ENCODE measurements around the gene MYO5B. TPM values are rescaled to one million over a fixed set of nuclear protein-coding genes. Genes with fewer than 3 reads are reported as not detected.

MYO5B gene
- total RNA-seq, 1 donor from 2014 or later = 0.52 TPM

- H3K36me3 ChIP-seq (ENCODE audit: control insufficient read depth in 3 of 3, insufficient read depth in 3 of 3, low read length in 3 of 3) = no peaks in the 10 kb centered on the region
- H3K9me3 ChIP-seq (ENCODE audit: control insufficient read depth in 3 of 3, low read length in 3 of 3) = no peaks in the 10 kb centered on the region
- no peak overlapping the region for H3K4me3 ChIP-seq (ENCODE audit: low read length in 3 of 3)
- no peaks in the 10 kb centered on the region for H3K27me3 ChIP-seq (ENCODE audit: control insufficient read depth in 3 of 3, insufficient read depth in 3 of 3, low read length in 3 of 3)
- H3K9ac ChIP-seq (ENCODE audit: low read depth in 1 of 3, low read length in 3 of 3) = no peak overlapping the region
- no peak overlapping the region for H3K27ac ChIP-seq (ENCODE audit: low read depth, low read length)
- H3K4me1 ChIP-seq (ENCODE audit: control insufficient read depth in 3 of 3, insufficient read depth in 3 of 3, low read length in 3 of 3) = peaks cover 0 to 8% (median 2%) of the 10 kb centered on the region in 3 donors
Measured at GRCh38 chr18:50080932-50081560, 113.9 kb downstream of the MYO5B start.

GRCh38 chr18:50080316-50080715 is 114.6 kb downstream of the MYO5B start:
- Histone ChIP-seq H3K4me1 (ENCODE audit: control insufficient read depth in 3 of 3, insufficient read depth in 3 of 3, low read length in 3 of 3) (peaks cover 0 to 8% (median 2%) of the 10 kb centered on the region in 3 donors), H3K9me3 (ENCODE audit: control insufficient read depth in 3 of 3, low read length in 3 of 3) (no peaks in the 10 kb centered on the region), H3K36me3 (ENCODE audit: control insufficient read depth in 3 of 3, insufficient read depth in 3 of 3, low read length in 3 of 3) (no peaks in the 10 kb centered on the region), H3K9ac (ENCODE audit: low read depth in 1 of 3, low read length in 3 of 3) (no peak overlapping the region), H3K27ac (ENCODE audit: low read depth, low read length) (no peak overlapping the region), H3K4me3 (ENCODE audit: low read length in 3 of 3) (no peak overlapping the region), H3K27me3 (ENCODE audit: control insufficient read depth in 3 of 3, insufficient read depth in 3 of 3, low read length in 3 of 3) (no peaks in the 10 kb centered on the region)

DNA sequence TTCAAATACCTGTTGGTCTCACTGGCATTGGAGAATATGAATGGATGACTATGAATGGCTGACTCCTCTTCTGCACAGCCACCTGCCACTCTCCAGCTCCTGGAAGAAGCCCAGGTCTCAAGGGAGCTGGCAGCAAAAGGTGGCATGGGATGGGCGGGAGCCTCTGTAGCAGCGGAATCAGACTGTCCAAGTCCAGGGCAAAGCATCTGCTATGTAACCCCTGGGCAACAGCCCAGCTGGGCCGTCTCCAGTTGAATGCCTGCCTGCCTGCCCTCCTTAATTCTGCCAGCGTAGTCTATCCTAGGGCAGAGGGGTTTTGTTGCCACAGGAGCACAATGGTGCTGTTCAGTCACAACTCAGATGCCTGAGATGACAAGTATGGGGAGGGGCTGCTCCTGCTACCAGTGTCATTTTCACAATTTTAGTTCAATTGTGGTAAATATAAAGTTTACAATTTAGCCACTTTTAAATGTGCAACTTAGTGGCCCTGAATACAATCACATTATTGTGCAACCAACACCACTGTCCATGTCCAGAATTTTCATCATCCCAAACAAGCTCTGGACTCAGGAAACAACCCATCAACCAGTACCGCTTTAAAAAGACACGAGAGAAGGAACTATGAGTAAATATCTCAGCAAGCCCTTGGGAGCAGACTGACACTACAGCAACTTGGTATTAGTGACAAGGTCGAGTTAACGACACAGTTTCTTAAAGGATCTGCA is 115.2 kb downstream of the MYO5B start:
- Histone ChIP-seq H3K9ac (ENCODE audit: low read depth in 1 of 3, low read length in 3 of 3) (no peak overlapping the region), H3K9me3 (ENCODE audit: control insufficient read depth in 3 of 3, low read length in 3 of 3) (no peaks in the 10 kb centered on the region), H3K36me3 (ENCODE audit: control insufficient read depth in 3 of 3, insufficient read depth in 3 of 3, low read length in 3 of 3) (no peaks in the 10 kb centered on the region), H3K4me3 (ENCODE audit: low read length in 3 of 3) (no peak overlapping the region), H3K4me1 (ENCODE audit: control insufficient read depth in 3 of 3, insufficient read depth in 3 of 3, low read length in 3 of 3) (peaks cover 0 to 8% (median 2%) of the 10 kb centered on the region in 3 donors), H3K27me3 (ENCODE audit: control insufficient read depth in 3 of 3, insufficient read depth in 3 of 3, low read length in 3 of 3) (no peaks in the 10 kb centered on the region), H3K27ac (ENCODE audit: low read depth, low read length) (no peak overlapping the region)

DNA sequence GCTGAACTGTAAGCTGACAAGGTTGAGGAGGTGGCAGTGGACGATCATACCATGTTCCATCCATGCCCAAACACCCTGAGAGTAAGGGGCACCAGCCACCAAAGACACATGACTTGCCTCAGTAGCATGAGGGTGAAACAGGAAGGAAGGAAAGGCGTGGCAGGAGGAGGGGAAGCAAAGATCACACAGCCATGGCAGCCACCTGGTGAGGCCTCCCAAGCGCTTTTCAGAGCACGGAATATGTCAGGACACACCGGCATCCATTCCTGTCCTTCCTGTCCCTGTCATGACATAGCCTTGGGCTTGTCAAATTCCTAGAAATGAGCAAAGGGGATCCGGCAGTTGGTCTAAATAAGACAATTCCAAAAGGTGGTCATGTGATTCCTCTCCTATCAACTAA is 118.7 kb downstream of the MYO5B start:
- H3K27me3 ChIP-seq (ENCODE audit: control insufficient read depth in 3 of 3, insufficient read depth in 3 of 3, low read length in 3 of 3) = no peaks in the 10 kb centered on the region
- H3K4me3 ChIP-seq (ENCODE audit: low read length in 3 of 3) = no peak overlapping the region
- peaks cover 0 to 8% (median 2%) of the 10 kb centered on the region in 3 donors for H3K4me1 ChIP-seq (ENCODE audit: control insufficient read depth in 3 of 3, insufficient read depth in 3 of 3, low read length in 3 of 3)
- H3K36me3 ChIP-seq (ENCODE audit: control insufficient read depth in 3 of 3, insufficient read depth in 3 of 3, low read length in 3 of 3) = no peaks in the 10 kb centered on the region
- H3K9me3 ChIP-seq (ENCODE audit: control insufficient read depth in 3 of 3, low read length in 3 of 3) = no peaks in the 10 kb centered on the region
- no peak overlapping the region for H3K27ac ChIP-seq (ENCODE audit: low read depth, low read length)
- H3K9ac ChIP-seq (ENCODE audit: low read depth in 1 of 3, low read length in 3 of 3) = no peak overlapping the region

DNA sequence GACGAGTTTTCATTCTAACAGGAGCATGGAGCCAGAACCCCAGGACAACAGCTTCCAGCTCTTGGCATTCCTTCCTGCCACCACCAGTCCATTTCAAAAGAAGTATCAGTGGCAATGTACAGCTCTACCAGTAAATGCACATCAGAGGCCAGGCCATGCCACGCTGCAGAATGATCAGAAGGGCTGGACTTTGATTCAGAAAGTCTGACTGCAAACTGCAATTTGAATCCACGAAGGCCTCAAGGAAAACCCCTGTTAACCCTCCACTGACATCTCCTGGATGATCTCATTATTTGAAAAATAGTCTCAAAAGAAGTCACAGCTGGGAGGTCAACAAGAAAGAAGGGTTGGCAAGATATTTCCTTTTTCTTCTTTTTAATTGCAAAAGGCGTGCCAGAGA is 119.2 kb downstream of the MYO5B start:
- no peaks in the 10 kb centered on the region for H3K9me3 ChIP-seq (ENCODE audit: control insufficient read depth in 3 of 3, low read length in 3 of 3)

GRCh38 chr18:50074404-50074803 is 120.5 kb downstream of the MYO5B start:
- Histone ChIP-seq H3K9ac (ENCODE audit: low read depth in 1 of 3, low read length in 3 of 3) (no peak overlapping the region), H3K36me3 (ENCODE audit: control insufficient read depth in 3 of 3, insufficient read depth in 3 of 3, low read length in 3 of 3) (no peaks in the 10 kb centered on the region), H3K4me1 (ENCODE audit: control insufficient read depth in 3 of 3, insufficient read depth in 3 of 3, low read length in 3 of 3) (peaks cover 0 to 2% (median 0%) of the 10 kb centered on the region in 3 donors), H3K27ac (ENCODE audit: low read depth, low read length) (no peak overlapping the region), H3K9me3 (ENCODE audit: control insufficient read depth in 3 of 3, low read length in 3 of 3) (no peaks in the 10 kb centered on the region), H3K4me3 (ENCODE audit: low read length in 3 of 3) (no peak overlapping the region), H3K27me3 (ENCODE audit: control insufficient read depth in 3 of 3, insufficient read depth in 3 of 3, low read length in 3 of 3) (no peaks in the 10 kb centered on the region)

More for the DNA sequence above, 119.2 kb downstream of the MYO5B start:
- H3K9ac ChIP-seq (ENCODE audit: low read depth in 1 of 3, low read length in 3 of 3) = no peak overlapping the region
- peaks cover 0 to 8% (median 2%) of the 10 kb centered on the region in 3 donors for H3K4me1 ChIP-seq (ENCODE audit: control insufficient read depth in 3 of 3, insufficient read depth in 3 of 3, low read length in 3 of 3)
- no peaks in the 10 kb centered on the region for H3K27me3 ChIP-seq (ENCODE audit: control insufficient read depth in 3 of 3, insufficient read depth in 3 of 3, low read length in 3 of 3)
- no peak overlapping the region for H3K4me3 ChIP-seq (ENCODE audit: low read length in 3 of 3)
- no peaks in the 10 kb centered on the region for H3K36me3 ChIP-seq (ENCODE audit: control insufficient read depth in 3 of 3, insufficient read depth in 3 of 3, low read length in 3 of 3)
- H3K27ac ChIP-seq (ENCODE audit: low read depth, low read length) = no peak overlapping the region

GRCh38 chr18:50073319-50073718 is 121.6 kb downstream of the MYO5B start:
- Histone ChIP-seq H3K27me3 (ENCODE audit: control insufficient read depth in 3 of 3, insufficient read depth in 3 of 3, low read length in 3 of 3) (no peaks in the 10 kb centered on the region), H3K9ac (ENCODE audit: low read depth in 1 of 3, low read length in 3 of 3) (no peak overlapping the region), H3K4me1 (ENCODE audit: control insufficient read depth in 3 of 3, insufficient read depth in 3 of 3, low read length in 3 of 3) (no peaks in the 10 kb centered on the region), H3K4me3 (ENCODE audit: low read length in 3 of 3) (no peak overlapping the region), H3K27ac (ENCODE audit: low read depth, low read length) (no peak overlapping the region), H3K9me3 (ENCODE audit: control insufficient read depth in 3 of 3, low read length in 3 of 3) (no peaks in the 10 kb centered on the region), H3K36me3 (ENCODE audit: control insufficient read depth in 3 of 3, insufficient read depth in 3 of 3, low read length in 3 of 3) (no peaks in the 10 kb centered on the region)

- Histone ChIP-seq H3K36me3 (ENCODE audit: control insufficient read depth in 3 of 3, insufficient read depth in 3 of 3, low read length in 3 of 3) (no peaks in the 10 kb centered on the region), H3K9me3 (ENCODE audit: control insufficient read depth in 3 of 3, low read length in 3 of 3) (no peaks in the 10 kb centered on the region), H3K4me1 (ENCODE audit: control insufficient read depth in 3 of 3, insufficient read depth in 3 of 3, low read length in 3 of 3) (no peaks in the 10 kb centered on the region), H3K9ac (ENCODE audit: low read depth in 1 of 3, low read length in 3 of 3) (no peak overlapping the region), H3K27ac (ENCODE audit: low read depth, low read length) (no peak overlapping the region), H3K4me3 (ENCODE audit: low read length in 3 of 3) (no peak overlapping the region), H3K27me3 (ENCODE audit: control insufficient read depth in 3 of 3, insufficient read depth in 3 of 3, low read length in 3 of 3) (no peaks in the 10 kb centered on the region)
Measured at GRCh38 chr18:50072146-50072545, 122.8 kb downstream of the MYO5B start.

DNA sequence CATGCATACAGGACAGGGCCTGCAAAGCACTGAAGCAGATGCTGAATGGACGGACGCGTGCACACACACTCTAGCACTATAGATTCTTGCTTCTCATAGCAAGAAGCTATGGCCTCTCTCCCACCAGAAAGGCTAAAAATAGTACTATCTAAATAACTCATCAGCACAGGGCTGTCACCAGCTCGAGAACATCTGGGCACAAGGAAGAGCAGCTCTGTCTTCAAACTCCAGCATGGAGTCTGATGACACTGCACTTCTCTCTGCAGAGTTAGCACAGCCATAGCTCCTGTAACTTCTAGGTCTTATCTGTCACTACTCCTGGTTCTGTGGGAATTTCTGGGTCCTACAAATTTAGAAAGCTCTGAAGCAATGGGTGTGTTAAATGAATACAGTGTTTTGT is 123.5 kb downstream of the MYO5B start:
- Histone ChIP-seq H3K27ac (ENCODE audit: low read depth, low read length) (no peak overlapping the region), H3K4me3 (ENCODE audit: low read length in 3 of 3) (no peak overlapping the region), H3K27me3 (ENCODE audit: control insufficient read depth in 3 of 3, insufficient read depth in 3 of 3, low read length in 3 of 3) (no peaks in the 10 kb centered on the region), H3K36me3 (ENCODE audit: control insufficient read depth in 3 of 3, insufficient read depth in 3 of 3, low read length in 3 of 3) (no peaks in the 10 kb centered on the region), H3K9me3 (ENCODE audit: control insufficient read depth in 3 of 3, low read length in 3 of 3) (no peaks in the 10 kb centered on the region), H3K9ac (ENCODE audit: low read depth in 1 of 3, low read length in 3 of 3) (no peak overlapping the region), H3K4me1 (ENCODE audit: control insufficient read depth in 3 of 3, insufficient read depth in 3 of 3, low read length in 3 of 3) (no peaks in the 10 kb centered on the region)

DNA sequence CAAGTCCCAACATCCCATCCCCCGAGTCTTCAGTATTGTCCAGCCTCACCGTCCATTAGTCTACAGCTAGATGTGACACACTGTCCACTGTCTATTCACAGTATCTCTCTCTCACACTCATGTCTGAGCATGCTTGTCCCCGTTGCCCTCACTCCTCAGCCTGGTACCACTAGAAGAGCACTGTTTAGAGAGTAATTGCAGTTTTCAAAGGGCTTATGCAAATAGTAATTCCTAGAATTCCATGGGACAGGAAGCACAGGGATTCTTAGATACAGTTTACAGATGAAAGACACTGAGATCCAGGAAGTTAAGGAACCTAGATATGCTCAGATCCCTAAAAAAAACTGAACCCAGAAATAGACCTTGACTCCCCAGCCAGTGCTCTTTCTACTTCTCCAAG is 125.5 kb downstream of the MYO5B start:
- H3K4me3 ChIP-seq (ENCODE audit: low read length in 3 of 3) = no peak overlapping the region
- no peak overlapping the region for H3K27ac ChIP-seq (ENCODE audit: low read depth, low read length)
- no peaks in the 10 kb centered on the region for H3K36me3 ChIP-seq (ENCODE audit: control insufficient read depth in 3 of 3, insufficient read depth in 3 of 3, low read length in 3 of 3)
- H3K4me1 ChIP-seq (ENCODE audit: control insufficient read depth in 3 of 3, insufficient read depth in 3 of 3, low read length in 3 of 3) = no peaks in the 10 kb centered on the region
- no peaks in the 10 kb centered on the region for H3K9me3 ChIP-seq (ENCODE audit: control insufficient read depth in 3 of 3, low read length in 3 of 3)
- H3K9ac ChIP-seq (ENCODE audit: low read depth in 1 of 3, low read length in 3 of 3) = no peak overlapping the region
- H3K27me3 ChIP-seq (ENCODE audit: control insufficient read depth in 3 of 3, insufficient read depth in 3 of 3, low read length in 3 of 3) = no peaks in the 10 kb centered on the region

All from skeletal muscle tissue (tissue), 4 donors.